ENCODE measurements around the gene EYS. TPM values are rescaled to one million over a fixed set of nuclear protein-coding genes. Genes with fewer than 3 reads are reported as not detected.

EYS gene
- total RNA-seq, 1 experiment from 2014 or later, result not detected

- Histone ChIP-seq H3K4me1 (ENCODE audit: control insufficient read depth in 1 of 2, insufficient read depth in 2 of 2, low read length in 2 of 2) (no peaks in the 10 kb centered on the region), H3K27ac (ENCODE audit: low read depth, low read length) (no peak overlapping the region), H3K4me2 (ENCODE audit: low read length) (no peak overlapping the region), H3K79me2 (ENCODE audit: insufficient read depth, low read length) (no peaks in the 10 kb centered on the region), H3K27me3 (ENCODE audit: insufficient read depth, low read length) (no peaks in the 10 kb centered on the region), H3K4me3 (replicated peaks in 1 of 2; ENCODE audit: low read depth in 1 of 2, low read length in 2 of 2) (no peak overlapping the region), H2AFZ (ENCODE audit: low read depth, low read length, poor library complexity, severe bottlenecking) (no peak overlapping the region), H3K9me2 (ENCODE audit: insufficient read depth) (no peaks in the 10 kb centered on the region), H3K9me3 (ENCODE audit: control insufficient read depth in 1 of 2, insufficient read depth in 1 of 2, low read depth in 1 of 2, low read length in 2 of 2) (peaks cover 0 to 6% of the 10 kb centered on the region in 2 experiments; a peak in 2 of 4 replicates), H3K9ac (ENCODE audit: low read length) (no peak overlapping the region), H4K20me1 (ENCODE audit: insufficient read depth) (no peaks in the 10 kb centered on the region), H3K36me3 (ENCODE audit: control insufficient read depth in 1 of 2, insufficient read depth in 2 of 2, low read length in 2 of 2) (no peaks in the 10 kb centered on the region)
- ATAC-seq (no peak), DNase-seq (ENCODE audit: low read depth, low spot score) (no peak)
- no TSS peak for BruUV-seq (replicated peaks)
- intact Hi-C loops (cut with micrococcal nuclease), result no loop called here
- no peak for TF ChIP-seq CBX3 (IDR thresholded peaks at IDR 0.05; ENCODE audit: low read depth)
- ChIA-PET POLR2A (no interaction called here), RAD21 (ENCODE audit: low non-redundant PET in 1 of 2, low total read pairs in 2 of 2, uncharacterized antibody in 2 of 2, unreplicated experiment in 2 of 2) (no interaction called here), CTCF (no interaction called here)
These were observed 1269.0 kb downstream of the EYS start for GRCh38 chr6:64437996-64438395.

DNA sequence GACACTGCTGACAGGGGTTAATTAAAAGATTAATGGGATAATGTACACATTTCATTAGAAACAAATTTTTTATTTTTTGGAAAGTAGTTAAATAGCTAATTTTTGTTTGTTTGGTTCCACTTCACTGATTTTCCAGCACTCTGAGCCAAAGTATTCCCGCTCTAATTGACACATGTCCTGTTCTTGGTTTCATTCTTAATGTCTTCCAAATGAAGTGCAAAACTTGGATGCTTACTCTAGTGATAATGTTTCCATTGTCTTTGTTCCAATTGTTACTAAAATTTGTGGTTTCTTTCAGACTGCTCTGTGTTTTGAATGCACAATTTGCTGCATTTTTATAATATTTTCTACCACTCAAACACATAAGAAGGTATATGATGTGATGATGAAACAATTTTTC lies 1277.1 kb downstream of the EYS start:
- intact Hi-C loops (cut with micrococcal nuclease), result no loop called here
- no peak for DNase-seq (ENCODE audit: low read depth, low spot score)

More for the DNA sequence above, 1277.1 kb downstream of the EYS start:
- no TSS peak for BruUV-seq (replicated peaks)
- no peaks in the 10 kb centered on the region for H3K4me1 ChIP-seq (ENCODE audit: control insufficient read depth in 1 of 2, insufficient read depth in 2 of 2, low read length in 2 of 2)
- H4K20me1 ChIP-seq (ENCODE audit: insufficient read depth), result no peaks in the 10 kb centered on the region
- no peaks in the 10 kb centered on the region for H3K36me3 ChIP-seq (ENCODE audit: control insufficient read depth in 1 of 2, insufficient read depth in 2 of 2, low read length in 2 of 2)
- H3K79me2 ChIP-seq (ENCODE audit: insufficient read depth, low read length), result no peaks in the 10 kb centered on the region
- H2AFZ ChIP-seq (ENCODE audit: low read depth, low read length, poor library complexity, severe bottlenecking), result no peak overlapping the region
- no peaks in the 10 kb centered on the region for H3K27me3 ChIP-seq (ENCODE audit: insufficient read depth, low read length)
- no peak overlapping the region for H3K4me2 ChIP-seq (ENCODE audit: low read length)
- POLR2A ChIA-PET, result no interaction called here
- no peaks in the 10 kb centered on the region for H3K9me2 ChIP-seq (ENCODE audit: insufficient read depth)
- H3K4me3 ChIP-seq (replicated peaks in 1 of 2; ENCODE audit: low read depth in 1 of 2, low read length in 2 of 2), result no peak overlapping the region
- RAD21 ChIA-PET (ENCODE audit: low non-redundant PET in 1 of 2, low total read pairs in 2 of 2, uncharacterized antibody in 2 of 2, unreplicated experiment in 2 of 2), result no interaction called here
- H3K9me3 ChIP-seq (ENCODE audit: control insufficient read depth in 1 of 2, insufficient read depth in 1 of 2, low read depth in 1 of 2, low read length in 2 of 2), result peaks cover 0 to 6% of the 10 kb centered on the region in 2 experiments; a peak in 2 of 4 replicates
- CTCF ChIA-PET, result no interaction called here
- ATAC-seq, result no peak
- no peak overlapping the region for H3K27ac ChIP-seq (ENCODE audit: low read depth, low read length)
- H3K9ac ChIP-seq (ENCODE audit: low read length), result no peak overlapping the region
- no peak for TF ChIP-seq EGR1 (IDR thresholded peaks at IDR 0.05; ENCODE audit: low read depth)
- no peak for TF ChIP-seq CTCF (IDR thresholded peaks at IDR 0.05 in 2 of 3, conservative IDR thresholded peaks at IDR 0.05 in 1 of 3; ENCODE audit: borderline replicate concordance in 1 of 3, insufficient read depth in 1 of 3, low read depth in 2 of 3, low read length in 2 of 3)
- TF ChIP-seq TCF7L2 (IDR thresholded peaks at IDR 0.05; ENCODE audit: borderline replicate concordance, extremely low read depth, insufficient read depth, insufficient read length), result no peak
- TF ChIP-seq CEBPB (IDR thresholded peaks at IDR 0.05; ENCODE audit: low read depth), result no peak
- TF ChIP-seq EZH2phosphoT487 (IDR thresholded peaks at IDR 0.05; ENCODE audit: borderline replicate concordance), result no peak
- TF ChIP-seq, protein P1, sequence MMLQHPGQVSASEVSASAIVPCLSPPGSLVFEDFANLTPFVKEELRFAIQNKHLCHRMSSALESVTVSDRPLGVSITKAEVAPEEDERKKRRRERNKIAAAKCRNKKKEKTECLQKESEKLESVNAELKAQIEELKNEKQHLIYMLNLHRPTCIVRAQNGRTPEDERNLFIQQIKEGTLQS (IDR thresholded peaks at IDR 0.05), result no peak
- no peak for TF ChIP-seq EZH2 (IDR thresholded peaks at IDR 0.05)
- no peak for TF ChIP-seq SIN3A (IDR thresholded peaks at IDR 0.05; ENCODE audit: low read depth)
- TF ChIP-seq REST (IDR thresholded peaks at IDR 0.05; ENCODE audit: low read depth), result no peak
- no peak for TF ChIP-seq CBX3 (IDR thresholded peaks at IDR 0.05; ENCODE audit: low read depth)
- TF ChIP-seq POLR2AphosphoS5 (IDR thresholded peaks at IDR 0.05; ENCODE audit: low read depth, low read length), result no peak
